Vagina (tissue), 2 donors: Measurements from ENCODE around the gene VAMP7. TPM values are rescaled to one million over a fixed set of nuclear protein-coding genes. Genes with fewer than 3 reads are reported as not detected.
"Not testable (repeated sequence)": the region's sequence is repeated elsewhere in the genome, so short reads cannot be mapped to it uniquely, and the experiment has no call there.

Experiments used
- DNase-seq, 2 donors: peaks; one replicate each; pipeline ENCODE4 v3.0.0-alpha.2; 2017; ENCODE audit errors: extremely low spot score in 2 of 2
- H3K27ac ChIP-seq: fragments of 200-600 bp; sonication (generic); one replicate; pipeline ENCODE4 v1.5.1; 2019
- H3K27me3 ChIP-seq: fragments of 200-600 bp; sonication (generic); one replicate; pipeline ENCODE4 v1.5.1; 2019
- H3K36me3 ChIP-seq, 2 donors: fragments of 200-600 bp; sonication (generic); one replicate each; pipeline ENCODE4 v1.5.1; 2017 to 2019
- H3K4me1 ChIP-seq: fragments of 200-600 bp; sonication (generic); one replicate; pipeline ENCODE4 v1.5.1; 2019
- H3K4me3 ChIP-seq, 2 donors: fragments of 200-600 bp; sonication (generic); 1 replicate in 1 of 2; 2 replicates in 1 of 2; pipeline ENCODE4 v1.5.1; 2016 to 2019
- H3K9me3 ChIP-seq: fragments of 200-600 bp; sonication (generic); one replicate; pipeline ENCODE4 v1.5.1; 2019
- POLR2A ChIP-seq, 2 donors: fragments of 450-650 bp; IDR thresholded peaks; one replicate each; pipeline ENCODE4 v1.6.1; 2017; ENCODE audit warnings: antibody characterized with exemption in 2 of 2, mild to moderate bottlenecking in 2 of 2, moderate library complexity in 2 of 2
- POLR2AphosphoS5 ChIP-seq, 2 donors: sonication (generic); formaldehyde crosslinking; IDR thresholded peaks; one replicate each; pipeline ENCODE4 v1.9.0; 2017; ENCODE audit warnings: antibody characterized with exemption in 2 of 2, mild to moderate bottlenecking in 2 of 2, low read depth in 1 of 2; ENCODE audit not compliant: insufficient read depth in 1 of 2
- intact Hi-C: fragments of 100-400 bp; cut with DNase I; formaldehyde crosslinking; loops from one replicate; pipeline ENCODE4 v1.15.1; 2023
- total RNA-seq: library from RNA; depleted of rRNA; stranded (reverse); fragments of >200 nt; gene quantifications from one replicate; pipeline ENCODE4 v1.2.3, GENCODE V29; 2016
- TF ChIP-seq, protein P1 (sequence below), 3 experiments: fragments of 450-650 bp in 2 of 3; fragments of 200-600 bp in 1 of 3; sonication (generic) in 1 of 3; IDR thresholded peaks; one replicate each; pipeline ENCODE4 v1.5.1; 2017 to 2019; ENCODE audit warnings: antibody characterized with exemption in 3 of 3, mild to moderate bottlenecking in 2 of 3, moderate library complexity in 2 of 3

Gene VAMP7
- total RNA-seq, 1 donor from 2014 or later = 22.3 TPM

DNA sequence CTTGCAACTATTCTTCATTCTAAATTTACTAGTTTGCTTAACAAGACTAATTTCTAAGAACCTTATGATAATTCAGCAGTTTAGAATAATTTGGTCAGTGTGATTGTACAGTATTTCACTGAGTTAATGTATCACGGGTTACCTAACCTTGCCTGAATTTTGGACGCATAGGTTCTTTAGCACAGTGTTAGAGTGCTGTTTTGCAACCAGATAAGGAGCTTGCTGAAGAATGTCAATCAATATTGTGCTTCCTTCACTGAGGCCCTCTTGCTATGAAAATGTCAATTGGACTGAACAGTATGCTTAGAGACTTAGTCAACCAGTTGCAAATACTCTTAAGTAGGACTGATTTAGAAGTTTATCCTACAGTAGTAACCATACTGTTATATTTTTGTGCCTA lies 19.6 kb downstream of the VAMP7 start:
- Histone ChIP-seq H3K9me3 (no peaks in the 10 kb centered on the region), H3K4me3 (no peak overlapping the region), H3K27ac (no peak overlapping the region), H3K36me3 (peaks cover 0 to 18% of the 10 kb centered on the region in 2 donors), H3K27me3 (no peaks in the 10 kb centered on the region), H3K4me1 (no peaks in the 10 kb centered on the region)
- intact Hi-C loops = no loop called here
- TF ChIP-seq, protein P1, sequence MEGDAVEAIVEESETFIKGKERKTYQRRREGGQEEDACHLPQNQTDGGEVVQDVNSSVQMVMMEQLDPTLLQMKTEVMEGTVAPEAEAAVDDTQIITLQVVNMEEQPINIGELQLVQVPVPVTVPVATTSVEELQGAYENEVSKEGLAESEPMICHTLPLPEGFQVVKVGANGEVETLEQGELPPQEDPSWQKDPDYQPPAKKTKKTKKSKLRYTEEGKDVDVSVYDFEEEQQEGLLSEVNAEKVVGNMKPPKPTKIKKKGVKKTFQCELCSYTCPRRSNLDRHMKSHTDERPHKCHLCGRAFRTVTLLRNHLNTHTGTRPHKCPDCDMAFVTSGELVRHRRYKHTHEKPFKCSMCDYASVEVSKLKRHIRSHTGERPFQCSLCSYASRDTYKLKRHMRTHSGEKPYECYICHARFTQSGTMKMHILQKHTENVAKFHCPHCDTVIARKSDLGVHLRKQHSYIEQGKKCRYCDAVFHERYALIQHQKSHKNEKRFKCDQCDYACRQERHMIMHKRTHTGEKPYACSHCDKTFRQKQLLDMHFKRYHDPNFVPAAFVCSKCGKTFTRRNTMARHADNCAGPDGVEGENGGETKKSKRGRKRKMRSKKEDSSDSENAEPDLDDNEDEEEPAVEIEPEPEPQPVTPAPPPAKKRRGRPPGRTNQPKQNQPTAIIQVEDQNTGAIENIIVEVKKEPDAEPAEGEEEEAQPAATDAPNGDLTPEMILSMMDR (IDR thresholded peaks at IDR 0.05) = no peak
- TF ChIP-seq POLR2AphosphoS5 (IDR thresholded peaks at IDR 0.05; ENCODE audit: insufficient read depth in 1 of 2, low read depth in 1 of 2) (no peak), POLR2A (IDR thresholded peaks at IDR 0.05) (no peak)
- DNase-seq = no peak

DNA sequence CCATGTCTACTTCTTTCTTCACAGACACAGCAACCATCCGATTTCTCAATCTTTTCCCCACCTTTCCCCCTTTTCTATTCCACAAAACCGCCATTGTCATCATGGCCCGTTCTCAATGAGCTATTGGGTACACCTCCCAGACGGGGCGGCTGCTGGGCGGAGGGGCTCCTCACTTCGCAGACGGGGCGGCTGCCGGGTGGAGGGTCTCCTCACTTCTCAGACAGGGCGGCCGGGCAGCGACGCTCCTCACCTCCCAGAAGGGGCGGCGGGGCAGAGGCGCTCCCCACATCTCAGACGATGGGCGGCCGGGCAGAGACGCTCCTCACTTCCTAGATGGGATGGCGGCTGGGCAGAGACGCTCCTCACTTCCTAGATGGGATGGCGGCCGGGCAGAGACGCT lies 26.5 kb downstream of the VAMP7 start:
- H3K4me3 ChIP-seq, H3K27ac ChIP-seq, DNase-seq, H3K36me3 ChIP-seq, H3K4me1 ChIP-seq, intact Hi-C loops, H3K27me3 ChIP-seq, H3K9me3 ChIP-seq: not testable (repeated sequence)

DNA sequence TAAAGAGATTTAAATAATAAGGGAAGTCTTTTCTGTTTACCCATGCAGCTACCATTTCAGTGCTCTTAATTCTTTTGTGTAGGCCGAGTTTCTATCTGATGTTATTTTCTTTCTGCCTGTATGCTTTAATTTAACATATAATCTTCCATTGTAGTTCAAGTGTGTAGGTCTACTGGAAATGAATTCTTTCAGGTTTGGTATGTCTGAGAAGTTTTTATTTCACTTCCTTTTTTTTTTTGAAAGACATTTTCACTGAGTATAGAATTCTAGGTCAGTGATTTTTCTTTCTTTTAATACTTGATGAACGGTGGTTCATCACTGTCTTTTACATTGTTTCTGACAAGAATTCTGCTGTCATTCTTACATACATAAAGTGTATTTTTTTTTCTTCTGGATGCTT lies 42.1 kb downstream of the VAMP7 start:
- DNase-seq = no peak
- H3K4me1 ChIP-seq = no peaks in the 10 kb centered on the region
- peaks cover 0 to 4% of the 10 kb centered on the region in 2 donors for H3K36me3 ChIP-seq
- H3K27me3 ChIP-seq = no peaks in the 10 kb centered on the region
- H3K9me3 ChIP-seq = no peaks in the 10 kb centered on the region
- TF ChIP-seq POLR2A (IDR thresholded peaks at IDR 0.05) (no peak), POLR2AphosphoS5 (IDR thresholded peaks at IDR 0.05; ENCODE audit: insufficient read depth in 1 of 2, low read depth in 1 of 2) (no peak)
- TF ChIP-seq, protein P1 (IDR thresholded peaks at IDR 0.05) = no peak
- no peak overlapping the region for H3K27ac ChIP-seq
- no peak overlapping the region for H3K4me3 ChIP-seq
- intact Hi-C loops = no loop called here

DNA sequence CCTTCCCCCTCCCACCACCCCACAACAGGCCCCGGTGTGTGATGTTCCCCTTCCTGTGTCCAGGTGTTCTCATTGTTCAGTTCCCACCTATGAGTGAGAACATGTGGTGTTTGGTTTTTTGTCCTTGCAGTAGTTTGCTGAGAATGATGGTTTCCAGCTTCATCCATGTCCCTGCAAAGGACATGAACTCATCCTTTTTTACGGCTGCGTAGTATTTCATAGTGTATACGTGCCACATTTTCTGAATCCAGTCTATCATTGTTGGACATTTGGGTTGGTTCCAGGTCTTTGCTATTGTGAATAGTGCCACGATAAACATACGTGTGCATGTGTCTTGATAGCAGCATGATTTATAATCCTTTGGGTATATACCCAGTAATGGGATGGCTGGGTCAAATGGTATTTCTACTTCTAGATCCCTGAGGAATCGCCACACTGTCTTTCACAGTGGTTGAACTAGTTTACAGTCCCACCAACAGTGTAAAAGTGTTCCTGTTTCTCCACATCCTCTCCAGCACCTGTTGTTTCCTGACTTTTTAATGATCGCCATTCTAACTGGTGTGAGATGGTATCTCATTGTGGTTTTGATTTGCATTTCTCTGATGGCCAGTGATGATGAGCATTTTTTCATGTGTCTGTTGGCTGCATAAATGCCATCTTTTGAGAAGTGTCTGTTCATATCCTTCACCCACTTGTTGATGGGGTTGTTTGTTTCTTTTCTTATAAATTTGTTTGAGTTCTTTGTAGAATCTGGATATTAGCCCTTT lies 49.9 kb downstream of the VAMP7 start:
- H3K4me3 ChIP-seq, H3K9me3 ChIP-seq, H3K36me3 ChIP-seq, H3K27ac ChIP-seq, H3K4me1 ChIP-seq, intact Hi-C loops, DNase-seq, H3K27me3 ChIP-seq: not testable (repeated sequence)

DNA sequence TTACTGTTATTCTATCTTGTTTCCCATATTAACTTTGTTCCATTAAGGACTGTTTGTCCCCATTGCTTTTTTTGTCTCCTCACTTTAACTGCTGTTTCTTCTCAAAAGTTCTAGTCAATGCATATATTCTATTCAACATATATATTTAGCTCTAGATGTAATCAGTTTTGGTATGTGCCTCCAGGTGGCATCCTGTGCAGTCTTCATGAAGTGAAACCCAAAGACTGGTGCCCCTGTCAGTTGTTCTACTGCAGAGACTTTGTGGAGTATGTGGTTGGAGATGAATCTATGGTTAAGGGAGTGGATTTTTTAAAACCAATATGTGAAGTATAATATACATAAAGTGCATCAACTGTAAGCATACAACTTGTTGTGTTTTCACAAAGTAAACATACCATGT lies 57.0 kb downstream of the VAMP7 start:
- no peaks in the 10 kb centered on the region for H3K9me3 ChIP-seq
- peaks cover 0 to 8% of the 10 kb centered on the region in 2 donors for H3K36me3 ChIP-seq
- no peak for DNase-seq
- TF ChIP-seq, protein P1 (IDR thresholded peaks at IDR 0.05) = no peak
- TF ChIP-seq POLR2AphosphoS5 (IDR thresholded peaks at IDR 0.05; ENCODE audit: insufficient read depth in 1 of 2, low read depth in 1 of 2) = no peak
- no peak for TF ChIP-seq POLR2A (IDR thresholded peaks at IDR 0.05)
- no peaks in the 10 kb centered on the region for H3K4me1 ChIP-seq
- intact Hi-C loops = no loop called here
- no peak overlapping the region for H3K4me3 ChIP-seq
- H3K27ac ChIP-seq = no peak overlapping the region
- H3K27me3 ChIP-seq = no peaks in the 10 kb centered on the region

DNA sequence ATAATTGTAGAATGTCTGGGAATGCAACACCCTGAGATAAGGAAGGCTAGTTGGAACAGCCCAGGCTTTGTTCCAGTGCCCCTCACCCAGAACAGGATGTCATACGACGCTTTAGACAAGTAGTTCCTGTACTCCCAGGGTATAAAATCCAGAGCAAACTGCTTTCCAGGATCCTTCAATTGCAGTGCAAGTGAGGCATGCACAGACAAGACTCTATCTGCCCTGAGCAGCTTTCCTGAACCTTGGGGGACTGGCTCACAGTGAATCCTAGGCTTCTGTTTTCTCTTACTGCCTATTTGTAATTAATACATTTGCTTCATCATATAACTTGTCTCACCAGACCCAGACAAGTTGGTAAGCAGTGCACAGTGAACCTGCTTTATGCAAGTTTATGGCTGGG lies 68.0 kb downstream of the VAMP7 start:
- intact Hi-C loops = no loop called here
- no peaks in the 10 kb centered on the region for H3K4me1 ChIP-seq
- DNase-seq = no peak
- no peaks in the 10 kb centered on the region for H3K36me3 ChIP-seq
- H3K27ac ChIP-seq = no peak overlapping the region
- TF ChIP-seq POLR2A (IDR thresholded peaks at IDR 0.05) (no peak), POLR2AphosphoS5 (IDR thresholded peaks at IDR 0.05; ENCODE audit: insufficient read depth in 1 of 2, low read depth in 1 of 2) (no peak)
- TF ChIP-seq, protein P1 (IDR thresholded peaks at IDR 0.05) = no peak
- H3K9me3 ChIP-seq = no peaks in the 10 kb centered on the region
- no peak overlapping the region for H3K4me3 ChIP-seq
- H3K27me3 ChIP-seq = no peaks in the 10 kb centered on the region
